Measurements from ENCODE around the gene EMID1.

- TF ChIP-seq YY1 (IDR thresholded peaks at IDR 0.05; ENCODE audit: low read depth) (no peak), TAF1 (IDR thresholded peaks at IDR 0.05; ENCODE audit: low read depth) (no peak), MAX (IDR thresholded peaks at IDR 0.05) (no peak), REST (IDR thresholded peaks at IDR 0.05; ENCODE audit: low read depth) (no peak), EP300 (IDR thresholded peaks at IDR 0.05; ENCODE audit: borderline replicate concordance) (no peak), RAD21 (IDR thresholded peaks at IDR 0.05; ENCODE audit: low read depth) (no peak), CREB1 (IDR thresholded peaks at IDR 0.05; ENCODE audit: low read depth) (no peak)
Observed at GRCh38 chr22:29207243-29207550, 1.5 kb downstream of the EMID1 start.

Measured in Ishikawa (cell line).